Suppressor macrophage (primary cell): ENCODE measurements around the gene HSPA9.

Experiments used
- DNase-seq, 4 experiments: peaks; one replicate each; pipeline ENCODE4 v3.0.0-alpha.2; 2020 to 2022

Gene HSPA9

GRCh38 chr5:138528744-138529469 lies 46.3 kb downstream of the HSPA9 start:
- DNase-seq: no peak

DNA sequence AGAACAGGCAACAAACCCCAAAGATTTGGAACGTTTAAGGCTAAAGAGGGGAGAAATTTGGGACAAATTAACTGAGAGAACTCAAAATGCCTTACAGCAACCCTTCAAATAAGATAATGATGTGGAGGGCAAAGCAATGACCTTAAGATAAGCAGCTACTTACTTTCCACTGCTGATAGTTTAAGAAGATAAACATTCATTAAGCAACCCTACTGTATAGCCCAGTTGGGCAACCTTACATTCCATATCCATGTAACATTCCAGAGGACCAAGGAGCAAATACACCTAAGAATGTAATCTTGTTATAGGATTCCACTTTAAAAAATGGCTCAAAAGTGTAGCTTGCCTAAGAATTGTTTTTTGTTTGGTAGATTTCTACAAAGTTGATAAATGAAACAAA lies 47.0 kb downstream of the HSPA9 start:
- DNase-seq: no peak

DNA sequence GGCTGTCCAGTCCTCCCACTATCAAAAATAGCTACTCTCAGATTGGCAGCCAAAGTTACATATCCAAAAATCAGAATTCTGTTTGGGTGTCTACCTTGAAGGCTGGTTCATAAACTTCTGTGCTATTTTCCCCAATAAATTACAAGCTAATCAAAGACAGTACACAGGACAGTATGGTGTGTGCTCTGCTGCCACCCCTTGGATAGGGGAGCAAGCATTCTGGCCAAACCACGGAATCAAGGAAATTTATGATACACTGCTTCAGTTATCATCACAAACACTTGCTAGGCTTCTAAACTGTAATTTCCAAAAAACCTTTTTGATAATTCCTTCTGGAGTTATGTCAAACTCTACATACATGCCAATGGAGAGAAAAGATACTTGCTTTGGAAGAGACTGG lies 48.0 kb downstream of the HSPA9 start:
- DNase-seq: no peak

DNA sequence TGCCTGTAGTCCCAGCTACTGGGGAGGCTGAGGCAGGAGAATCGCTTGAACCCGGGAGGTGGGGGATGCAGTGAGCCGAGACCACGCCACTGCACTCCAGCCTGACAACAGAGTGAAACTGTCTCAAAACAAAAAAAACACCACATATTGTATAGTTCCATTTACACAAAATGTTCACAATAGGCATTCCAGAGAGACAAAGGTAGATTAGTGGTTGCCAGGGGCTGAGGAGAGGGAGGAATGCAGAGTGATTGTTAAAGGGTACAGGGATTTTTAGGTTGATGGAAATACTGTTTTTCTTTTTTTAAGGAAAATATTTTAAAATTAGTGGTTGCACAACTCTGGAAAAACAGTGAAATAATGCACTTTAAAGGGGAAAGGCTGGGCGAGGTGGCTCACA lies 51.8 kb downstream of the HSPA9 start:
- DNase-seq: no peak

DNA sequence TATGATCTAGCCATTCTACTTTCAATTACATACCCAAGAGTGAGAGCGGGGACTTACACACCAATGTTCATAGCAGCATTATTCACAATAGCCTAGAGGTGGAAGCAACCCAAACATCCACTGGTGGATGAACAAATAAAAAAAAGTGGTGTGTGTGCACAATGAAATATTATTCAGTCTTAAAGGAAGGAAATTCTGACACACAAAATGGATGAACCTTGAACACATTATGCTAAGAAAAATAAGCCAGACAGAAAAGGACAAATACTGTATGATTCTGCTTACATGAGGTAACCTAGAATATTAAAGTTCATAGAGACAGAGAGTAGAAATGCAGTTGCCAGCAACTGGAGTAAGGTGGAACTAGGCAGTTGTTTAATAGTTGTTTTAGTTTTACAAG lies 54.2 kb downstream of the HSPA9 start:
- DNase-seq: no peak

GRCh38 chr5:138517437-138517836 lies 57.8 kb downstream of the HSPA9 start:
- no peak for DNase-seq

- DNase-seq: no peak
These were observed 59.5 kb downstream of the HSPA9 start for GRCh38 chr5:138515556-138516245.

DNA sequence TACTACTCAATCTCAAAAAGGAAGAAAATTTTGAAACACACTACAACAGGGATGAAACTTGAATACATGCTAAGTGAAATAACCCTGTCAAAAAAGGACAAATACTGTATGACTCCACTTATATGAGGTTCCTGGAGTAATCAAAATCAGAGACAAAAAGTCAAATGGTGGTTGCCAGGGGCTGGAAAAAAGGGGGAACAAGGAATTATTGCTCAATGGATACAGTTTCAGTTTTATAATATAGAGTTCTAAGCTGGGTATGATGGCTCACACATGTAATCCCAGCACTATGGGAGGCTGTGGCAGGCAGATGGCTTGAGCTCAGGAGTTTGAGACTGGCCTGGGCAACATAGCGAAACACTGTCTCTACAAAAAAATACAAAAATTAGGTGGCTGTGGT lies 61.2 kb downstream of the HSPA9 start:
- peak in 3 of 4 experiments; percentile 26 to 57 (median 47) for DNase-seq

GRCh38 chr5:138508958-138509357 lies 66.2 kb downstream of the HSPA9 start:
- DNase-seq: no peak

DNA sequence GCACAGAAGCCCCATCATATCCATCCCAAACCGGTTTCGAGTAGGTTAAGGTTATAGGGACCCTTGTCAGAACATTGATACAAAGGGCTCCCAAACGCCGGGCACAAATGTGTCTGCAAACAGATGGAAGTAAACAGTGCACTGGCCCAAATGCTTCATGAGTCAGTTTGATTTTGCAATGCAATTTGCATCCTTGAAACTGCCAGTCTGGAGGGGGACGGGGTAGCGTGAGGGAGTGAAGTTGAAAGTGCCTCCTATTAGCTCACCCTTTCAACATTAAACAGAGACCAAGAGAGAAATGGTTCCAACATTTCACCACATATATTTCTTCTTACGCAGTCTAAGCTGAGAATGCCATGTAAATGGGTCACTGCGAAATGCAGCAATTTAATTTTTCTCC lies 67.7 kb downstream of the HSPA9 start:
- DNase-seq: peak; percentile 35 to 71 (median 56)

DNA sequence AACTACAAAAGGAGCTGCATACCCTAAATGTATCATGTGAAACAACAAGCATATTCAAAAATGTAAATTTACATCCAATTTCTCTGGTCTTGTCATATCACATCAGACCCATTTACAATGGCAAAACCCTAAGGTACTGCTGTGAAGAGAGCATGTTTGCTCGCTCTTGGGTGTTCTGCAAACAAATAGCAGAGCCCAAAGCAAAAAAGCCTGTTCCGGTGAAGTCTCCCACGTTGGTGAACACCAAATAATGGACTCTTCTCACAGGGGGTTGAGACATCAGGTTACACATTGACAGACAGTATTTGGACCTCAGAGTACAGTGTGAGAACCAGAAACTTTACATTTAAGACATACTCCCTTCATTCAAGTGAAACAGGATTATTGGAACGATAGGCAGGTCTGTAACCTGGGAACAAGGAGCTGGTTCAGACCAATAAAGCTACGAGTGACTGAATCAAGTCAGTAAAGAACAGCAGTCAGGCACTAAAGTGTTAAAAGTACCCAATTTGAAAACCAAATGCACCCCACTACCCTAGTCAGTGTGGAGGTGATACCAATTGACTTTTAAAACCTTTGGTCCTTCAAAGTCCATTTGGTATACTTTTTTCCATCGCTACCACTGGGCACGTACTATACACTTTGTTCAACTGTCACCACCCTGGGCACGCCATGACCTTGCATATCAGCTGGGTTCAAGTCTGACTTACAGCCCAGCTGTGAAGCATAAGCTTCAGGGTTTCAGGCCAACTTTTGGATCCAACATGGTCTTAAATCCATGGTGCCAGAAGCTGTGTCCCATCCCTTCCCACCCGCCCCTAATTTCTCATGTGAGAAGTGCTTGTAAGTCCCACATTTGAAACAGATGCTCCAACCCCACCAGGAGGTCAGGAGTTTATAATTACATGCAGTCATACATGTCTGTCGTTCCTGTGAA lies 68.6 kb downstream of the HSPA9 start:
- DNase-seq: no peak

DNA sequence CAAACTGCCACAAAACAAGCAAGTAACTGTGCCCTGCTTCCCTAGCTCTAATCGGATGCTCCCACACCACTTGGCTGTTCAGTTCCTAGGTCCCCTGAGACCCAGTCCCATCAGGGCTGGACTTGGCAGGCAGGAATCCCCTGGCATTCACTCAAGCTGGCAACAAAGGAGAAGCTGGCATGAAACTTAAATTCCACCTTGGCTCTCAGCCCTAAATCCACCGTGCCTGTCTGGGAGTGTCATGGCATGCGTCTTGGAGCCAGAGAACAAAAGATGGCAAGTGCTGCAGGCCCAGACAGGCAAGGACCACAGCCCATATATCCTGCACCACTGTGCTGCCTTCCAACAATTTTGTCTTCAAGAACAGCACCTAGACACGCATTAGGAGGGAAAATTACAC lies 70.4 kb downstream of the HSPA9 start:
- no peak for DNase-seq
